Urinary bladder (tissue), 4 donors: ENCODE data around the gene GDNF. TPM values are rescaled to one million over a fixed set of nuclear protein-coding genes. Genes with fewer than 3 reads are reported as not detected.
A peak's percentile ranks its signal among the peaks of the same experiment; 100 is the strongest.

Source experiments
- DNase-seq: peaks from one replicate; pipeline ENCODE4 v3.0.0-alpha.2; 2015; ENCODE audit errors: extremely low spot score
- H3K27ac ChIP-seq: one replicate; pipeline ENCODE4 v1.5.1; 2013; ENCODE audit warnings: low read depth, mild to moderate bottlenecking, moderate library complexity
- H3K36me3 ChIP-seq: one replicate; pipeline ENCODE4 v1.6.1; 2013; ENCODE audit warnings: mild to moderate bottlenecking, moderate library complexity; ENCODE audit not compliant: insufficient read depth
- H3K4me1 ChIP-seq: one replicate; pipeline ENCODE4 v1.6.1; 2013; ENCODE audit warnings: mild to moderate bottlenecking, moderate library complexity; ENCODE audit not compliant: insufficient read depth
- H3K4me3 ChIP-seq: one replicate; pipeline ENCODE4 v1.5.1; 2013; ENCODE audit warnings: low read depth, low read length
- WGBS: extraction: QIAGEN DNeasy Blood & Tissue Kit; methylation state at CpG from one replicate; pipeline ENCODE4 v1.1.7; 2013; 5-methylcytosine and 5-hydroxymethylcytosine counted together
- polyA plus RNA-seq: library from polyadenylated mRNA; stranded (reverse); fragments of 200-250 nt; gene quantifications from one replicate; pipeline ENCODE4 v1.2.3, GENCODE V29; 2013
- total RNA-seq: library from RNA; depleted of rRNA; stranded (reverse); fragments of >200 nt; gene quantifications from one replicate; pipeline ENCODE4 v1.2.3, GENCODE V29; 2014
- donor health status: healthy with polysubstance abuse.
- donor health status: healthy.

GDNF gene
- total and polyA plus RNA-seq, 2 donors = 0.71 to 1.5 TPM

GRCh38 chr5:37838933-37839341 is 904 bp downstream of the GDNF start:
- 16% methylated on average over 21 of the region's 21 CpGs for WGBS
- H3K27ac ChIP-seq = no peak overlapping the region
- H3K4me1 ChIP-seq = peaks cover 3% of the 10 kb centered on the region
- no peaks in the 10 kb centered on the region for H3K36me3 ChIP-seq
- H3K4me3 ChIP-seq = peak overlapping the region; percentile 52
- DNase-seq = no peak

DNA sequence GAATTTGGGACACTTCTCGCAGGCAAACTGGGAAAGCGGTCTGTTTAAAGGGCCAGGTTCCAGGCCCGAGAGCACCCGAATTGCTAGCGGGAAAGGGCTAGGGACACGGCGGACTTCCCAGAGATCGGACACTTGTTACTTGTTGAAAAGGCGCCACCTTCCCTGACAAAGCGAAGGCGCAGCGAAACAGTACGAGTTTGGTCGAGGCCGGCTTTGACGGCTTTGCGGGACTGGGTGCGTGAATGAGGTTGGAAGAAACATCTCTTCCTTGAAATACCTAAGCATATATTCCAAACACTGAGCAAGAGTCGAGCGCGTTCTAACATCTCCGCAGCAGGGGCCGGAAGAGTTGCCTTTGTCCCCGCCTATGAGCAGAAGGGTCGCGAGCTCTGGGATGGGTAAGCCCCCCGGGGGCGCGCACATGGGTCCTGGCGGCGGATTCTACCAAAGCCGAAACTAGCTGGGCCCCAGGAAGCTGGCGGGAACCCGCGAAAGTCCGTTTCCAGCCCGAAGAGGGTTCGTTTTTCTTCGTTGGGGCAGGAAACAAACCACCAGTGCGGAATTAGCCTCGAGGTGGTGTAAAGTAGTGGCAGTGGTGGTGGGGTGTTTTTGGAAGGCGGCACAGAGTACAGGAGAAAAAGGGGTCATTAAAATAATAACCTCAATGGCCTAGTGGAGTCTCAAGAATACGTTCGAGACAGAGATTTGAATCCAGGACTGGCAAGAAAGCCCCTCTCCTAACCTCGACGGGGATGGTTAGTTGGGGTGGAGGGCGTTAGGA is 1.5 kb downstream of the GDNF start:
- 15% methylated on average over 47 of the region's 47 CpGs for WGBS
- no peak overlapping the region for H3K27ac ChIP-seq

GRCh38 chr5:37837414-37838032 is 2.3 kb downstream of the GDNF start:
- H3K36me3 ChIP-seq = no peaks in the 10 kb centered on the region
- H3K4me1 ChIP-seq = peaks cover 3% of the 10 kb centered on the region
- peak overlapping the region; percentile 52 for H3K4me3 ChIP-seq
- no peak overlapping the region for H3K27ac ChIP-seq
- WGBS = 2% methylated on average over 38 of the region's 38 CpGs
- peak; percentile 57 for DNase-seq

More for the DNA sequence above, 1.5 kb downstream of the GDNF start:
- no peaks in the 10 kb centered on the region for H3K36me3 ChIP-seq
- H3K4me1 ChIP-seq = peaks cover 3% of the 10 kb centered on the region
- H3K4me3 ChIP-seq = peak overlapping the region; percentile 52
- no peak for DNase-seq

DNA sequence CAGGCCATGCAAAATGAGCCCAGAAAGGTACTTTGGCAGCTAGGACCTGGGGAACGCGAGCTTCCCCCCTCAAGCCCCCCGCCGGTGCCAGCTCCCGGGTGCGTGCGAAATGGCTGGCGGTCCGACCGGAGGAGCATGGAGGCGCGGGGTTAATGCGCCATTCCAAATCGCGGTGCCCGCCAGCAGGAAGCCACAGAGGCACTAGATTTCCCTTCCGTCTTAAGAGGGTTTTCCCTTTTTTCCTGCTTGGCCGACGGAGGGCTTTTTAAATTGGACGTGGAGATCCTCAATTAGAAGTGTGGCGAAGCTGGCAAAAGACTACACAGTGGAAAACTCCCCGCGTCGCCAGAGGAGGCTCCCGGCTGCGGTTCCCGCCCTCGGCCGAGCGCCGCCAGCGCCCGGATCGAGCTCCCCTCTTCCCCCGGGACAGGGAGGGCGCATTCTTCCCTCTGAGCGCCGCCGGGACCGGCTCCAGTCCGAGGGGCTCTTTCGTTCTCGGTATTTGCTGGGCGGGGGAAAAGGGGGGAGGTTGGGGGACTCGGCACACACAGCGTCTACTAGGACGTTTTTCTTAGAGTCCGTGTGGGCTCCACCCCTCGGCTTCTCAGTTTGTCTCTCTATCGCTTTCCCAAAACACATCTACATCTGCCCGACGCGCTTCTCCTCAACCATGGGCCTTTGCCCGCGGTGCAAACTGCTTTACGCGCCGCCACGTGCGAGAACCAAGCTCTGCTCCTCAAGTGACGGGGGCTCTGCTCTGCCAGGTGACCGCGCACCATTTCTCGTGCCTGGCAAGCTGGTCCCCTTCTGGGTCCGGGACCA is 3.0 kb downstream of the GDNF start:
- Histone ChIP-seq H3K27ac (no peak overlapping the region), H3K4me1 (peaks cover 3% of the 10 kb centered on the region), H3K36me3 (no peaks in the 10 kb centered on the region), H3K4me3 (peak overlapping the region; percentile 52)
- WGBS = 2% methylated on average over 65 of the region's 65 CpGs
- DNase-seq = no peak

- Histone ChIP-seq H3K4me3 (peak overlapping the region; percentile 52), H3K27ac (no peak overlapping the region), H3K4me1 (peaks cover 3% of the 10 kb centered on the region), H3K36me3 (no peaks in the 10 kb centered on the region)
- DNase-seq = no peak
- 32% methylated on average over 16 of the region's 16 CpGs for WGBS
These were observed 3.6 kb downstream of the GDNF start for GRCh38 chr5:37836235-37836591.

- peaks cover 3% of the 10 kb centered on the region for H3K4me1 ChIP-seq
- H3K27ac ChIP-seq = no peak overlapping the region
- DNase-seq = no peak
- WGBS = 78% methylated on average over 19 of the region's 19 CpGs
- no peaks in the 10 kb centered on the region for H3K36me3 ChIP-seq
- H3K4me3 ChIP-seq = peak overlapping the region; percentile 13
These were observed 4.4 kb downstream of the GDNF start for GRCh38 chr5:37835380-37835973.

- H3K4me1 ChIP-seq = peaks cover 3% of the 10 kb centered on the region
- H3K27ac ChIP-seq = no peak overlapping the region
- DNase-seq = no peak
- H3K4me3 ChIP-seq = peak overlapping the region; percentile 13
- no peaks in the 10 kb centered on the region for H3K36me3 ChIP-seq
- 19% methylated on average over 64 of the region's 64 CpGs for WGBS
These were observed 5.1 kb downstream of the GDNF start for GRCh38 chr5:37834542-37835379.

DNA sequence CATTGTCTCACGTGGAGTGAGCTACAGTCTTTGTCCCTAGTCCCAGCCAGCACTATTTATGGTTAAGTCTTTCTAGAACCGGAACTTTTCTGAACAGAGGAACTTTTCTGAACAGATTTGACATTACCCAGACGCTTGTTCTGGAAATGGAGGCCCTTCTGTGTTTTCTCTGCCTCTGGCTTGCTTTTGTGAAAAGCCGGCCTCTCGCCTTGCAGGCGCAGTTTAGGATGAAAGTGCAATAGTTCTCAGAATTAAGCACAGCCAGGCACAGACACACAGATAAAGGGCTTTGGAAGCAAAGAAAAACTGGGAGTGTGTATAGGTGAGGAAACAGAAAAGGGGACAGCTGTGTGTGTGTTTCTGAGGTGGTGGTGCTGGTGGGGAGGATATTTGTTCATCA is 5.9 kb downstream of the GDNF start:
- H3K27ac ChIP-seq = no peak overlapping the region
- peaks cover 3% of the 10 kb centered on the region for H3K4me1 ChIP-seq
- no peaks in the 10 kb centered on the region for H3K36me3 ChIP-seq
- H3K4me3 ChIP-seq = no peak overlapping the region
- 43% methylated on average over 6 of the region's 6 CpGs for WGBS
- no peak for DNase-seq

DNA sequence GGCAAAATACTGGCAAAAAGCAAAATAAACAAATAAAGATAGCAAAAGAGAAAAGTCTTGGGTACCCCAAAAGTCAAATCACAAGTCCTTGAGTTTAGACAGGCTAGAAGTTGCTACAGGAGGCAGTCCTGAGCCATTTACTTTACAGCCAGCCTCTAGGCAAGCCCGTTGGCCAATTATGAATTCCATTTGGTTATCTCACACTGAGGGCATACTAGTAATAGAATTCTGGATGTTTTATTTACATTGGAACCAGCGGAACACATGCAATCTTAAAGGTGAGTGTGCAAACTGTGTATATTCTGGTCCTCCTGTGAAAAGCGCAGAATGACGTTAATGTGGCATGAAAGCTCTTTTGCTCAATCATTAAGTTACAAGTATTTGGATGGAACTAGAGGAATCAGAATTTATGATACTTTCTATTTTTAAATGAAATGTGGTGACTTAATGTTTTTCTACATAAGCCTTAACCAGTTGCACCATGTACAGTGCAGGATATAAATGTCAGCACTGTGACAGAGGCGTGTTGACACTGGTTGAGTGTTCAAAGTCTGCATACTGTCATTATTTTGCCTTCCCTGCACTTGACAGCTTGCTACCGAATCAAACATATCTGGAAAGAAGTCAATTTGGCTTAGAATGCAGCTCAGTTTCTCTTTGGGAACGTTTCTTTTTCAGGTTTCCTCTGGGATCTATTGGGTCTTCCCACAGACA is 7.9 kb downstream of the GDNF start:
- Histone ChIP-seq H3K4me3 (no peak overlapping the region), H3K4me1 (no peaks in the 10 kb centered on the region), H3K27ac (no peak overlapping the region), H3K36me3 (no peaks in the 10 kb centered on the region)
- no peak for DNase-seq
- 58% methylated on average over 7 of the region's 7 CpGs for WGBS

- Histone ChIP-seq H3K4me3 (no peak overlapping the region), H3K36me3 (no peaks in the 10 kb centered on the region), H3K4me1 (no peaks in the 10 kb centered on the region), H3K27ac (no peak overlapping the region)
- DNase-seq = no peak
- WGBS = 91% methylated on average over 5 of the region's 5 CpGs
These were observed 9.5 kb downstream of the GDNF start for GRCh38 chr5:37830348-37830747.

DNA sequence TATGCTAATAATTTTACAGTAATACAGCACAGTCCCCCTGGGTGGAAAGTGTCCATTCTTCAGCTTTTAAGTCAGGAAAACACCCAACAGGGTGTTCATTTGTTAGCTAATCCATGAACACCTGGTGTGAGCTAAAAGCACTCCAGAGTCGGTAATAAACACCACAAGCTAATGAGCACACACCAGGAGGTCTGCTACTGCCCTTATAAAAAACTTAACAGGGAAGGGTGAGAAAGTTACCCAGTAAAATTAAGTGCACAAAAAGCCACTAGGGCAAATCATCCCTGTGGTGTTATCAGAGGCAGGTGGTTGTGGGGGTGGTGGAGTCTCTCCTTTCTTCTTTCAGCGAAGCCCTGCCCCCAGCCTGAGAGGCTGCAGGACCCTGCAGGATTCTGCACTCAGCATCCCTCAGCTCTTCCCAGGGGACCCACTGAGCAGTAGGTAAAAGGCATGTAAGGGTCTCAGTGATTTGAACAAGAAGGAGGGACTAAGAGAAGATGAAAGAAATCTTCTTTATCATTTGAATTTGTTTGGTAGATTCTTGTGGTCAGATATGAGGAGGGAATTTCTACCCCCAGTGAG is 14.4 kb downstream of the GDNF start:
- Histone ChIP-seq H3K36me3 (no peaks in the 10 kb centered on the region), H3K4me1 (no peaks in the 10 kb centered on the region), H3K27ac (no peak overlapping the region), H3K4me3 (no peak overlapping the region)
- no peak for DNase-seq
- 66% methylated on average over 2 of the region's 2 CpGs for WGBS

DNA sequence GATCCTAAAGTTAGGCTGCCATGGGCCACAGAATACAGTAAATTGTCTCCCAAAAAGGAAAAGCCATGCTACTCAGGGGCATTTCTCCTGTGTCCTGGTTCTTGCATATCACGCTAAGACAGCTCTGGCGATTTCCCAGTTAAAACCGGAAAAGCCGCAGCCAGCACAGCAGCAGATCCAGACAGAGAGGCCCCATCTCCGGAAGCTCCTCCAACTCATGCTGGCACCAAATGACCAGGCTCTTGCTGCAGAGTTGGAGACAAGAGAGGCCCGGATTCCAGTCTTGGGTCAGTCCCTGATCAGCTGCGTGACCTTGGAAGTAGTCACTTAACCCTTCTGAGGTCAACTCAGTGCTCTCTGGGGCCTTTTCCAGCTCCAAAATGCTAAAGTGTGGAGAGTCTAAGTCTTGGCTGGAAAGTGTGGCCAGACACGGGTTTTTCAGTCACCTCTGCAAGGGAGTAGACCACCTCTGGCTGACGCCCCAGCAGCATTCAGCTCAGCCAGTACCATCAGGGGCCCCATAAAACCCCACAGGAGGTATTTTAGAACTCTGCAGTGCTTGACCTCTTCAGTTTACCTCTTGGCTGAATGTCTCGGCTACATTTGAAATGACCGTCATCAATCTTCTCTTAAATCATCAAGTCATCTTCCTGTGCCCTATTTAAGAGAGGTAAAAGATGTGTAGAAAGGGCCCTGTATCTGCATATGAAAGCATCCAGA is 16.2 kb downstream of the GDNF start:
- H3K36me3 ChIP-seq = no peaks in the 10 kb centered on the region
- no peak overlapping the region for H3K4me3 ChIP-seq
- H3K27ac ChIP-seq = no peak overlapping the region
- H3K4me1 ChIP-seq = no peaks in the 10 kb centered on the region
- no peak for DNase-seq
- 78% methylated on average over 11 of the region's 11 CpGs for WGBS
